Small intestine (tissue), 7 donors: Measurements from ENCODE around the gene CRYBG3. TPM values are rescaled to one million over a fixed set of nuclear protein-coding genes. Genes with fewer than 3 reads are reported as not detected.
"Not testable (repeated sequence)": the region's sequence is repeated elsewhere in the genome, so short reads cannot be mapped to it uniquely, and the experiment has no call there.

Source experiments
- DNase-seq, 2 donors: peaks; one replicate each; pipeline versions ENCODE4 v3.0.0 to v3.0.0-alpha.2; 2013
- FAIRE-seq: peaks from 2 replicates; lab custom pipeline; 2012; peaks lifted over from hg19 to GRCh38; lab: Jason Lieb, UNC
- H3K27ac ChIP-seq, 3 donors: one replicate each; pipeline ENCODE4 v1.5.1; 2013; ENCODE audit warnings: low read length in 2 of 3, mild to moderate bottlenecking in 2 of 3, control low read depth in 1 of 3, inconsistent platforms in 1 of 3, low read depth in 1 of 3, moderate library complexity in 1 of 3
- H3K27me3 ChIP-seq, 3 donors: one replicate each; pipeline ENCODE4 v1.6.1; 2013; ENCODE audit warnings: low read length in 3 of 3, inconsistent platforms in 1 of 3; ENCODE audit not compliant: control insufficient read depth in 3 of 3, insufficient read depth in 3 of 3
- H3K36me3 ChIP-seq, 3 donors: one replicate each; pipeline ENCODE4 v1.6.1; 2013; ENCODE audit warnings: low read length in 3 of 3, inconsistent platforms in 1 of 3, low read depth in 1 of 3, mild to moderate bottlenecking in 1 of 3, moderate library complexity in 1 of 3; ENCODE audit not compliant: control insufficient read depth in 3 of 3, insufficient read depth in 2 of 3
- H3K4me1 ChIP-seq, 3 donors: one replicate each; pipeline ENCODE4 v1.6.1; 2013; ENCODE audit warnings: low read length in 2 of 3, inconsistent platforms in 1 of 3, low read depth in 1 of 3, mild to moderate bottlenecking in 1 of 3, moderate library complexity in 1 of 3; ENCODE audit not compliant: control insufficient read depth in 3 of 3, insufficient read depth in 2 of 3
- H3K4me3 ChIP-seq, 3 donors: one replicate each; pipeline ENCODE4 v1.5.1; 2013; ENCODE audit warnings: low read length in 3 of 3, control low read depth in 1 of 3, inconsistent platforms in 1 of 3, low read depth in 1 of 3, mild to moderate bottlenecking in 1 of 3, moderate library complexity in 1 of 3
- H3K9me3 ChIP-seq, 2 donors: one replicate each; pipeline ENCODE4 v1.6.1; 2013; ENCODE audit warnings: low read depth in 1 of 2, low read length in 1 of 2; ENCODE audit not compliant: control insufficient read depth in 2 of 2, insufficient read depth in 1 of 2
- WGBS, 3 donors: extraction: QIAGEN DNeasy Blood & Tissue Kit; methylation state at CpG; one replicate each; pipeline ENCODE4 v1.1.7; 2013; 5-methylcytosine and 5-hydroxymethylcytosine counted together
- polyA plus RNA-seq, 4 donors: library from polyadenylated mRNA; stranded (reverse) in 3 of 4; unstranded in 1 of 4; fragments of 200-250 nt in 3 of 4; fragments of 120-200 nt in 1 of 4; gene quantifications; one replicate each; pipeline versions ENCODE4 v1.2.1 to v1.2.3, GENCODE V29; 2013
- donor health status: healthy with polysubstance abuse.
- donor health status: control.
- donor health status: control.
- donor health status: Bipolar disorder and iron deficiency.
- donor health status: healthy.

The CRYBG3 gene
- polyA plus RNA-seq, 4 donors, result 1.3 to 11.0 (median 4.1) TPM

DNA sequence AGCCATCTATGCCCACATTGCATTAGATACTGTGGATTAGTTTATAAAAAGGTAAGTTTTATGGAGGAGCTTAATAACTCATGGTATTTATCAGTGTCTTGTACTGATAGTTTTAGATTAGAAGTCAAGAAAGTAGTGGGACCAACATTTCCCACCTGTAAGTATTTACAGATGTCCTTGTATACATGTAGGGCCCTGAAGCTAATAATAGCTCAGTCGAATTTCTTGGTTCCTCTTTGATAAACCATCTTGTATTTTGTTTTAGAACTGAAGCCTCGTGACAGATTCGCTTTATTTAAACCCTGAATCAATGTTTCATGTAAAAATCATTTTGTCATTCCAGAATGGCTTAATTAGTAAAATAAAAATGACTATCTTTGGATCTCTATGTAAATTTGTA is 73.4 kb downstream of the CRYBG3 start:
- Histone ChIP-seq H3K4me1 (no peaks in the 10 kb centered on the region), H3K27ac (no peak overlapping the region), H3K9me3 (no peaks in the 10 kb centered on the region), H3K4me3 (no peak overlapping the region), H3K36me3 (peaks cover 0 to 3% (median 0%) of the 10 kb centered on the region in 3 donors), H3K27me3 (no peaks in the 10 kb centered on the region)
- FAIRE-seq (no peak), DNase-seq (no peak)
- WGBS, 3 donors, result 77 to 90% (median 83%) methylated on average over 3 of the region's 3 CpGs

DNA sequence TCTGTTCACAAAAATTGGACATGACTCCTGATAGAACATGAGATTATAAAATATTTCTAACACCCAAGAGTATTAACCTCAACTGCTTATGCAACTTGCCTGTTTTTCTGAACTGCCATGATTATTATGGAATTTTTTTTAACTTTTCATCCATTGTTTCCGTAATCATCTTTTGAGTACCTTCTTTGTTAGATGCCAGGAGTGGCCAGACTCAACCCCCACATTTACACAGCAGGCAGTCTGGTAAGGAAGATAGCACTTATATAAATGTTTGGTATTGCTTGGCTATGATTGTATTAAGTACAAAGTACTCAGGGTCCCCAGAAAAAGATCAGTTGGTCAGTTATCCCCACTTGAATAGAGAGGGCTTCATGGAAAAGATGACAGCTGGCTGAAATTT is 74.3 kb downstream of the CRYBG3 start:
- Histone ChIP-seq H3K9me3 (no peaks in the 10 kb centered on the region), H3K4me1 (no peaks in the 10 kb centered on the region), H3K36me3 (peaks cover 0 to 3% (median 0%) of the 10 kb centered on the region in 3 donors), H3K27me3 (no peaks in the 10 kb centered on the region), H3K4me3 (no peak overlapping the region), H3K27ac (no peak overlapping the region)
- WGBS, 3 donors, result 94 to 98% (median 98%) methylated on average over 1 of the region's 1 CpG
- FAIRE-seq, result no peak
- DNase-seq, result no peak

DNA sequence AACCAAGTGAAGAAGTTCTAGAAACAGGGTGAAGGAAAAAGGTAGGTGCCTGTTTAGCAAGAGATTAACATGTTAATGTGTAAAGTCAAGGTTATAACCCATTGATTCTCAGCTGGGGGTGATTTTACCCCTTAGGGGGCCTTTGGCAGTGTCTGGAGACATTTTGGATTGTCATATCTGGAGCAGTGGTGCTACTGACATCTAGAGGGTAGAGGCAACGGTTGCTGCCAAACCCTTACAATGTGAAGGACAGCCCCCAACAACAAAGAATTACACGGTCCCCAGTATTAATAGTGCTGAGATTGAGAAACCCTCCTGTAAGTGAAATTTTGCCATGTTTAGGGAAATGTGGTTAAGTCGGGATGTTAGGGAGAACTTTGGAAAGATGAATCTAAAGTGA is 74.7 kb downstream of the CRYBG3 start:
- H3K9me3 ChIP-seq, result no peaks in the 10 kb centered on the region
- H3K4me3 ChIP-seq, result no peak overlapping the region
- FAIRE-seq (no peak), DNase-seq (no peak)
- peaks cover 0 to 3% (median 0%) of the 10 kb centered on the region in 3 donors for H3K36me3 ChIP-seq
- H3K4me1 ChIP-seq, result no peaks in the 10 kb centered on the region
- H3K27ac ChIP-seq, result no peak overlapping the region
- H3K27me3 ChIP-seq, result no peaks in the 10 kb centered on the region
- 84 to 92% (median 86%) methylated on average over 3 of the region's 3 CpGs for WGBS, 3 donors

DNA sequence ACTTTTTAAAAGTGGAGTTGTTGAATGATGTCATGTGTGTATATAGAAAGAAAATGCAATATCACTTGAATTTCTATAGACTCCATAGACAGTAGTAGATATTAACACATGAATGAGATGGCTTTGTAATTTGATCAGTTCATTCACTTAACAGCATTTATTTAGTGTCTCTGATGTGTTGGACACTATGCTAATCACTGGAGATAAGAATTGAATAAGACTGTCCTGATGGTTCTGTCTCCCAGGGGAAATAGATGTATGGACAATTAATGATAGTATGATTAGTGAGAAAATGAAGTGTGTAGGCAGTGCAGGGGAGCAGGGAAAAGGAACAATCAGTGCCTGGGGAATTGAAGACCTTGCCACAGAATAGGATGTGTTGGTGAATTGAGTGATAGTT is 77.5 kb downstream of the CRYBG3 start:
- Histone ChIP-seq H3K27me3 (no peaks in the 10 kb centered on the region), H3K4me3 (no peak overlapping the region), H3K27ac (no peak overlapping the region), H3K36me3 (peaks cover 0 to 3% (median 0%) of the 10 kb centered on the region in 3 donors), H3K9me3 (no peaks in the 10 kb centered on the region), H3K4me1 (no peaks in the 10 kb centered on the region)
- FAIRE-seq (no peak), DNase-seq (no peak)

DNA sequence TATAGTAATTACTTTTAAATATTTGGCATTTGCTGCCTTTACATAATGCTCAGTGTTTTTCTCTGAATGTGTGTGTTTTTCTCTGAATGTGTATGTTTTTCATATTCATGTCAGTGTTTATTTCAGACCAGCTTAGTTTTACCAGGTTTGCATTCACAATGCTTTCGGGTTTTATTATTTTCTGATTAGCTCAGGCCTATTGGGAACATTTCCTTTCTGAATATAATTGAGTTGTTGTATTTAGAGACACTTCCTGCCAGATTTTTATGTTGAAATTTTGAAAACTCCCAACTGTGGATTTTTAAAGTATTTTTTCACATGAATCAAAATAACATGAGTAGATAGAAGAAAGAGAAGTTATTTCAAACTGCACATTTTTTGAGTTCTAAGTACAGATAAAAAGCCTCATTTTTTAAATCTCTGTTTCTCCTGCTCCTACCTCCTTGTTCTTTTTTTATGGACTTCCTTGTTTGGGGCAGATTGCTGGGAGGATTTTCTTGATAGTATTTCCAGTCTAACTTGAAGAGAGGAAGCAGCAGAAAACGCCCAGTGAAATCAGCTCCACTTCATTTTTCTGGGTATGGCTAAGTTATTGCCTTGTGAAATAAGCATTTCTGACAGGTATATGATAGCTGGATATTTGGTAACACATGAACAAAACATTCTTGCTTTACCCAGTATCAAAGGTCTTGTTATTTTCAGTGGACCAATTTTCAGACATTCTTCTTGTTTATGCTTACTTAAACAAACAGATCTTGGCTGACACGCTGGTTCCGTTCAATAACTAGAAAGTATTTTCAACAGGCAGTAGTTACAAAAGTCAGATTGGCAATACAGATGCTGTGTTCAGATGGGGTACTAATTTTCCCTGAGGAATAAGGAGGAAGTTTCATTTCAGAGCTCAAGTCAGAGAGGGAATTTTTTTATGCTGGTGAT is 79.8 kb downstream of the CRYBG3 start:
- Histone ChIP-seq H3K27ac (peak overlapping the region in 2 of 3 donors; percentile 30 to 44), H3K4me3 (no peak overlapping the region), H3K27me3 (no peaks in the 10 kb centered on the region), H3K9me3 (no peaks in the 10 kb centered on the region), H3K4me1 (no peaks in the 10 kb centered on the region), H3K36me3 (peaks cover 0 to 3% (median 0%) of the 10 kb centered on the region in 3 donors)
- 33 to 56% (median 45%) methylated on average over 4 of the region's 4 CpGs for WGBS, 3 donors
- FAIRE-seq (no peak), DNase-seq (peak; percentile 3 to 25)

DNA sequence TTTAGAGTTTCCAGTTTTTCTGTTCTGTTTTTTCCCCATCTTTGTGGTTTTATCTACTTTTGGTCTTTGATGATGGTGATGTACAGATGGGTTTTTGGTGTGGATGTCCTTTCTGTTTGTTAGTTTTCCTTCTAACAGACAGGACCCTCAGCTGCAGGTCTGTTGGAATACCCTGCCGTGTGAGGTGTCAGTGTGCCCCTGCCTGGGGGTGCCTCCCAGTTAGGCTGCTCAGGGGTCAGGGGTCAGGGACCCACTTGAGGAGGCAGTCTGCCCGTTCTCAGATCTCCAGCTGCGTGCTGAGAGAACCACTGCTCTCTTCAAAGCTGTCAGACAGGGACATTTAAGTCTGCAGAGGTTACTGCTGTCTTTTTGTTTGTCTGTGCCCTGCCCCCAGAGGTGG is 88.0 kb downstream of the CRYBG3 start:
- DNase-seq, H3K36me3 ChIP-seq, H3K4me1 ChIP-seq, H3K4me3 ChIP-seq, FAIRE-seq, H3K9me3 ChIP-seq, H3K27me3 ChIP-seq, H3K27ac ChIP-seq: not testable (repeated sequence)
- WGBS, 3 donors, result 40 to 83% (median 73%) methylated on average over 1 to 2 of the region's 3 CpGs

DNA sequence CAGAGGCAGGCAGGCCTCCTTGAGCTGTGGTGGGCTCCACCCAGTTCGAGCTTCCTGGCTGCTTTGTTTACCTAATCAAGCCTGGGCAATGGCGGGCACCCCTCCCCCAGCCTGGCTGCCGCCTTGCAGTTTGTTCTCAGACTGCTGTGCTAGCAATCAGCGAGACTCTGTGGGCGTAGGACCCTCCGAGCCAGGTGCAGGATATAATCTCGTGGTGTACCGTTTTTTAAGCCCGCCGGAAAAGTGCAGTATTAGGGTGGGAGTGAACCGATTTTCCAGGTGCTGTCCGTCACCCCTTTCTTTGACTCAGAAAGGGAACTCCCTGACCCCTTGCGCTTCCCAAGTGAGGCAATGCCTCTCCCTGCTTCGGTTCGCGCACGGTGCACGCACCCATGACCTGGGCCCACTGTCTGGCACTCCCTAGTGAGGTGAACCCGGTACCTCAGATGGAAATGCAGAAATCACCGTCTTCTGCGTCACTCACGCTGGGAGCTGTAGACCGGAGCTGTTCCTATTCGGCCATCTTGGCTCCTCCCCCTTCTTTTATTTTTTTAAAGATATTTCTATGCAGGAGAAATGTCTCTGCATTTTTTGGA is 88.5 kb downstream of the CRYBG3 start:
- not testable (repeated sequence) for H3K9me3 ChIP-seq, DNase-seq, H3K27me3 ChIP-seq, H3K36me3 ChIP-seq, FAIRE-seq, H3K27ac ChIP-seq, H3K4me3 ChIP-seq, H3K4me1 ChIP-seq
- 81 to 87% (median 83%) methylated on average over 21 to 24 of the region's 24 CpGs for WGBS, 3 donors

DNA sequence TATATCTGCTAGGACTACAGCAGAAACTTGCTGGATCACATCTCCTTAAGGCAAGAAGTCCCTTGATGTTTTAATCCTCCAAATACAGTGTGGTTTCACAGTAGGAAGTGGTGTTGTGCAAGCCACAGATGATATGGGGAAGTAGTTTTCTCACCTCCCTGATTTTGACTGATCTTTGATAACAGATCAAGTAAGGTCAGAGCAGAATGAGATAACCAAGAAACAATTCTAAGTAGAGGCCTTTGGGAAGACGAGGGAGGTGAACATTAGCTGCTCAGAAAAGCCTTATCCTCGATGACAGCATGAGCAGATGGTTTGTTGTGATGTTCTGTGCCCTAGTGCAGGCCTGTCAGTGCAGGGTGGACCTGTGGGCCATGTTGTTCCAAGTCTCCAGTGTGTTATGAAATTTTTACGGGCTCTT is 89.1 kb downstream of the CRYBG3 start:
- Histone ChIP-seq H3K4me1 (no peaks in the 10 kb centered on the region), H3K9me3 (no peaks in the 10 kb centered on the region), H3K27ac (no peak overlapping the region), H3K27me3 (no peaks in the 10 kb centered on the region), H3K36me3 (peaks cover 0 to 2% (median 0%) of the 10 kb centered on the region in 3 donors), H3K4me3 (no peak overlapping the region)
- FAIRE-seq, result no peak
- no peak for DNase-seq
- WGBS, 3 donors, result 58 to 65% (median 63%) methylated on average over 3 of the region's 3 CpGs
